Measurements from ENCODE around the gene MYBPH. TPM values are rescaled to one million over a fixed set of nuclear protein-coding genes. Genes with fewer than 3 reads are reported as not detected.
A peak's percentile ranks its signal among the peaks of the same experiment; 100 is the strongest.

Gene MYBPH
- total and polyA plus RNA-seq, 2 donors: 0.99 to 1.7 TPM

GRCh38 chr1:203215573-203215972 is 39.9 kb upstream of the MYBPH start:
- Histone ChIP-seq H3K27ac (ENCODE audit: low read depth in 1 of 2, low read length in 1 of 2) (no peak overlapping the region), H3K36me3 (ENCODE audit: control insufficient read depth in 2 of 2, insufficient read depth in 2 of 2, low read length in 1 of 2) (no peaks in the 10 kb centered on the region), H3K9me3 (ENCODE audit: control insufficient read depth in 2 of 2, insufficient read depth in 1 of 2, low read length in 1 of 2) (no peaks in the 10 kb centered on the region), H3K4me1 (ENCODE audit: control insufficient read depth in 2 of 2, insufficient read depth in 2 of 2, low read length in 2 of 2) (peaks cover 11 to 15% of the 10 kb centered on the region in 2 donors), H3K4me3 (ENCODE audit: low read length in 2 of 2) (no peak overlapping the region), H3K27me3 (ENCODE audit: control insufficient read depth in 2 of 2, insufficient read depth in 1 of 2, low read length in 1 of 2) (peaks cover 0 to 27% of the 10 kb centered on the region in 2 donors)
- WGBS: 23% methylated on average over 9 of the region's 9 CpGs
- DNase-seq (ENCODE audit: low read depth in 6 of 9, low spot score in 9 of 9): peak in 1 of 9 donors; percentile 47

- H3K9me3 ChIP-seq (ENCODE audit: control insufficient read depth in 2 of 2, insufficient read depth in 1 of 2, low read length in 1 of 2): no peaks in the 10 kb centered on the region
- 75% methylated on average over 7 of the region's 7 CpGs for WGBS
- H3K27ac ChIP-seq (ENCODE audit: low read depth in 1 of 2, low read length in 1 of 2): no peak overlapping the region
- H3K4me1 ChIP-seq (ENCODE audit: control insufficient read depth in 2 of 2, insufficient read depth in 2 of 2, low read length in 2 of 2): peaks cover 11 to 15% of the 10 kb centered on the region in 2 donors
- H3K36me3 ChIP-seq (ENCODE audit: control insufficient read depth in 2 of 2, insufficient read depth in 2 of 2, low read length in 1 of 2): no peaks in the 10 kb centered on the region
- DNase-seq (ENCODE audit: low read depth in 6 of 9, low spot score in 9 of 9): no peak
- no peak overlapping the region for H3K4me3 ChIP-seq (ENCODE audit: low read length in 2 of 2)
- peaks cover 0 to 26% of the 10 kb centered on the region in 2 donors for H3K27me3 ChIP-seq (ENCODE audit: control insufficient read depth in 2 of 2, insufficient read depth in 1 of 2, low read length in 1 of 2)
These were observed 39.2 kb upstream of the MYBPH start for GRCh38 chr1:203214871-203215270.

GRCh38 chr1:203213126-203213525 is 37.5 kb upstream of the MYBPH start:
- no peak overlapping the region for H3K4me3 ChIP-seq (ENCODE audit: low read length in 2 of 2)
- peaks cover 11 to 15% of the 10 kb centered on the region in 2 donors for H3K4me1 ChIP-seq (ENCODE audit: control insufficient read depth in 2 of 2, insufficient read depth in 2 of 2, low read length in 2 of 2)
- no peaks in the 10 kb centered on the region for H3K9me3 ChIP-seq (ENCODE audit: control insufficient read depth in 2 of 2, insufficient read depth in 1 of 2, low read length in 1 of 2)
- H3K27me3 ChIP-seq (ENCODE audit: control insufficient read depth in 2 of 2, insufficient read depth in 1 of 2, low read length in 1 of 2): peaks cover 0 to 17% of the 10 kb centered on the region in 2 donors
- no peak for DNase-seq (ENCODE audit: low read depth in 6 of 9, low spot score in 9 of 9)
- H3K27ac ChIP-seq (ENCODE audit: low read depth in 1 of 2, low read length in 1 of 2): no peak overlapping the region
- H3K36me3 ChIP-seq (ENCODE audit: control insufficient read depth in 2 of 2, insufficient read depth in 2 of 2, low read length in 1 of 2): no peaks in the 10 kb centered on the region
- WGBS: 88% methylated on average over 6 of the region's 6 CpGs

DNA sequence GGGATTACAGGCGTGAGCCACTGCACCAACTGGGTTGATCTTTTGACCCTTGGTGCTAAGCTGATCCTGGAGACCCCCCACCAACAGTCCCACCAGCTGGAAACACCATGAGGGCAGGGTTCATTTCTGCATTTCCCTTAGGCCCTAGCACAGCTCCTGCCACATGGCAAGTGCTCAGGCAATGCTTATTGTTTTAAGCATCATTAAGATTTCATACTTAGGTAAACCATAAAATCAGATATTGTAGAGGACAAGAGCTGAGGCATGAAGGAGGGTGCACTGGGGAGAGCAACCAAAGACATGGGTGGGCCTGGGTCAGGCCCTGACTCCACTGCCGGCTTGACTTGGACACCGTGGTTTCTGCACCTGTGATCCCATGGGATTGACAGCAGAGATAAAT is 36.2 kb upstream of the MYBPH start:
- Histone ChIP-seq H3K27me3 (ENCODE audit: control insufficient read depth in 2 of 2, insufficient read depth in 1 of 2, low read length in 1 of 2) (peaks cover 0 to 6% of the 10 kb centered on the region in 2 donors), H3K27ac (ENCODE audit: low read depth in 1 of 2, low read length in 1 of 2) (no peak overlapping the region), H3K9me3 (ENCODE audit: control insufficient read depth in 2 of 2, insufficient read depth in 1 of 2, low read length in 1 of 2) (no peaks in the 10 kb centered on the region), H3K4me1 (ENCODE audit: control insufficient read depth in 2 of 2, insufficient read depth in 2 of 2, low read length in 2 of 2) (peaks cover 11 to 15% of the 10 kb centered on the region in 2 donors), H3K36me3 (ENCODE audit: control insufficient read depth in 2 of 2, insufficient read depth in 2 of 2, low read length in 1 of 2) (no peaks in the 10 kb centered on the region), H3K4me3 (ENCODE audit: low read length in 2 of 2) (no peak overlapping the region)
- DNase-seq (ENCODE audit: low read depth in 6 of 9, low spot score in 9 of 9): no peak
- 96% methylated on average over 3 of the region's 3 CpGs for WGBS

GRCh38 chr1:203210988-203211387 is 35.4 kb upstream of the MYBPH start:
- no peak for DNase-seq (ENCODE audit: low read depth in 6 of 9, low spot score in 9 of 9)
- Histone ChIP-seq H3K27me3 (ENCODE audit: control insufficient read depth in 2 of 2, insufficient read depth in 1 of 2, low read length in 1 of 2) (no peaks in the 10 kb centered on the region), H3K4me3 (ENCODE audit: low read length in 2 of 2) (no peak overlapping the region), H3K36me3 (ENCODE audit: control insufficient read depth in 2 of 2, insufficient read depth in 2 of 2, low read length in 1 of 2) (no peaks in the 10 kb centered on the region), H3K27ac (ENCODE audit: low read depth in 1 of 2, low read length in 1 of 2) (no peak overlapping the region), H3K4me1 (ENCODE audit: control insufficient read depth in 2 of 2, insufficient read depth in 2 of 2, low read length in 2 of 2) (peaks cover 11 to 13% of the 10 kb centered on the region in 2 donors), H3K9me3 (ENCODE audit: control insufficient read depth in 2 of 2, insufficient read depth in 1 of 2, low read length in 1 of 2) (no peaks in the 10 kb centered on the region)

DNA sequence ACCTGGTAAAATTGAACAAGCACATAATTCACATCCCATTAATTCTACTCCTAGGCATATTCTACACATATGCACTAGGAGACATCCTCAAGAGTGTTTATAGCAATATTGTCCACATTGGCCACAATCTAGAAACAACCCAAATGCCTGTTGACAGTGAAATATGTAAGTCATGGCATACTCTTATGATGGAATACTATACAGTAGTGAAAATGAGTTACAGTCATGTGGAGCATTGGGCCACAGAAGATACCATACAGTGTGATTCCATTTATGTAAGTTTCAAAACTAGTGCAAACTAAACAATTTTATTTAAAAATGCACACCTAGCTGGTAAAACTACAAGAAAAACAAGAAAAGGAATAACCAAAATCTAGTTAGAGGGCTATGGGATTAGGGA is 34.7 kb upstream of the MYBPH start:
- no peaks in the 10 kb centered on the region for H3K27me3 ChIP-seq (ENCODE audit: control insufficient read depth in 2 of 2, insufficient read depth in 1 of 2, low read length in 1 of 2)
- no peak for DNase-seq (ENCODE audit: low read depth in 6 of 9, low spot score in 9 of 9)
- peaks cover 4 to 7% of the 10 kb centered on the region in 2 donors for H3K4me1 ChIP-seq (ENCODE audit: control insufficient read depth in 2 of 2, insufficient read depth in 2 of 2, low read length in 2 of 2)
- H3K9me3 ChIP-seq (ENCODE audit: control insufficient read depth in 2 of 2, insufficient read depth in 1 of 2, low read length in 1 of 2): no peaks in the 10 kb centered on the region
- no peaks in the 10 kb centered on the region for H3K36me3 ChIP-seq (ENCODE audit: control insufficient read depth in 2 of 2, insufficient read depth in 2 of 2, low read length in 1 of 2)
- H3K4me3 ChIP-seq (ENCODE audit: low read length in 2 of 2): no peak overlapping the region
- no peak overlapping the region for H3K27ac ChIP-seq (ENCODE audit: low read depth in 1 of 2, low read length in 1 of 2)

GRCh38 chr1:203208181-203208580 is 32.6 kb upstream of the MYBPH start:
- Histone ChIP-seq H3K4me1 (ENCODE audit: control insufficient read depth in 2 of 2, insufficient read depth in 2 of 2, low read length in 2 of 2) (no peaks in the 10 kb centered on the region), H3K36me3 (ENCODE audit: control insufficient read depth in 2 of 2, insufficient read depth in 2 of 2, low read length in 1 of 2) (no peaks in the 10 kb centered on the region), H3K27ac (ENCODE audit: low read depth in 1 of 2, low read length in 1 of 2) (no peak overlapping the region), H3K4me3 (ENCODE audit: low read length in 2 of 2) (no peak overlapping the region), H3K9me3 (ENCODE audit: control insufficient read depth in 2 of 2, insufficient read depth in 1 of 2, low read length in 1 of 2) (no peaks in the 10 kb centered on the region), H3K27me3 (ENCODE audit: control insufficient read depth in 2 of 2, insufficient read depth in 1 of 2, low read length in 1 of 2) (no peaks in the 10 kb centered on the region)
- WGBS: 97% methylated on average over 1 of the region's 1 CpG
- DNase-seq (ENCODE audit: low read depth in 6 of 9, low spot score in 9 of 9): no peak

DNA sequence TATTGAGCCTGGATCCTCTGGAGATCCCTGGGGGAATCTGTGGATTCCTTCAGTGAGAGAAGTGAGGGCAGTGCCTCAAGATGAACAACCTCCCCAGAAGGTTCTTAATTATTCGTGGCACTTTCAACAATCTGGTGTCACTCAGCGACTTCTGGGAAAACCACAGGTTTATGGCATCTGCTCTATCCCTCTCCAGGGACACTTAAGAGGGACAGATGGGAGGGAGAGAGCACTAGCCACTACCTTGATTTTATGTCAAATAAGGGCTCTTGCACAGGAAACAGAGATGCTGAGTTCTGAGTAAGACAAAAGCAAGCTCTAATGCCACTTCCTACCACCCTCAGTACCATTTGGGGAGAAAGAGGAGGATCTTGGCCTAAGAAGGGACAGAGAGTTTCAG is 32.1 kb upstream of the MYBPH start:
- H3K27me3 ChIP-seq (ENCODE audit: control insufficient read depth in 2 of 2, insufficient read depth in 1 of 2, low read length in 1 of 2): no peaks in the 10 kb centered on the region
- no peaks in the 10 kb centered on the region for H3K9me3 ChIP-seq (ENCODE audit: control insufficient read depth in 2 of 2, insufficient read depth in 1 of 2, low read length in 1 of 2)
- H3K4me1 ChIP-seq (ENCODE audit: control insufficient read depth in 2 of 2, insufficient read depth in 2 of 2, low read length in 2 of 2): no peaks in the 10 kb centered on the region
- H3K27ac ChIP-seq (ENCODE audit: low read depth in 1 of 2, low read length in 1 of 2): no peak overlapping the region
- no peak for DNase-seq (ENCODE audit: low read depth in 6 of 9, low spot score in 9 of 9)
- no peak overlapping the region for H3K4me3 ChIP-seq (ENCODE audit: low read length in 2 of 2)
- WGBS: 67% methylated on average over 2 of the region's 2 CpGs
- no peaks in the 10 kb centered on the region for H3K36me3 ChIP-seq (ENCODE audit: control insufficient read depth in 2 of 2, insufficient read depth in 2 of 2, low read length in 1 of 2)

GRCh38 chr1:203206129-203206687 is 30.6 kb upstream of the MYBPH start:
- Histone ChIP-seq H3K4me1 (ENCODE audit: control insufficient read depth in 2 of 2, insufficient read depth in 2 of 2, low read length in 2 of 2) (no peaks in the 10 kb centered on the region), H3K27me3 (ENCODE audit: control insufficient read depth in 2 of 2, insufficient read depth in 1 of 2, low read length in 1 of 2) (peaks cover 0 to 2% of the 10 kb centered on the region in 2 donors), H3K9me3 (ENCODE audit: control insufficient read depth in 2 of 2, insufficient read depth in 1 of 2, low read length in 1 of 2) (no peaks in the 10 kb centered on the region), H3K36me3 (ENCODE audit: control insufficient read depth in 2 of 2, insufficient read depth in 2 of 2, low read length in 1 of 2) (no peaks in the 10 kb centered on the region), H3K4me3 (ENCODE audit: low read length in 2 of 2) (no peak overlapping the region), H3K27ac (ENCODE audit: low read depth in 1 of 2, low read length in 1 of 2) (no peak overlapping the region)
- DNase-seq (ENCODE audit: low read depth in 6 of 9, low spot score in 9 of 9): no peak
- 92% methylated on average over 5 of the region's 5 CpGs for WGBS

DNA sequence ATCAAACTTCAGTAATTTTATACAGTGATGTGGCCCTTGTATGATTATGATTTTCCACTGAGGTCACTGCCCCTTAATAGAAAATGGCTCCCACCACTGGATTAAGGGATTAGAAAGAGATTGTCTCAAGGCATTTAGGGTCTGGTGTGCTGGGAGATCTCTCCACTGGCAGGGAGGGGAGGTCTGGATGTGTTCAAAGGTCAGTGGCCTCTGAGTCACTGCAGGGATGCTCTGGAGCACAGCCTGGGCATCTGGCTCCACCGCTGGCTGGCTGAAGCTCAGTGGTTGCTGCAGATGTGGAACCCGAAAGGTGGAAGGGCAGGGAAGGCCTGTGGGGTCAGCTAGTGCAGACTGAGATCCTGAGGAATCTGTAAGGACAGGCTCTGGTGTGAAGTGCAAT is 29.1 kb upstream of the MYBPH start:
- WGBS: 98% methylated on average over 2 of the region's 2 CpGs
- DNase-seq (ENCODE audit: low read depth in 6 of 9, low spot score in 9 of 9): no peak
- H3K27ac ChIP-seq (ENCODE audit: low read depth in 1 of 2, low read length in 1 of 2): no peak overlapping the region
- H3K36me3 ChIP-seq (ENCODE audit: control insufficient read depth in 2 of 2, insufficient read depth in 2 of 2, low read length in 1 of 2): no peaks in the 10 kb centered on the region
- no peaks in the 10 kb centered on the region for H3K9me3 ChIP-seq (ENCODE audit: control insufficient read depth in 2 of 2, insufficient read depth in 1 of 2, low read length in 1 of 2)
- no peak overlapping the region for H3K4me3 ChIP-seq (ENCODE audit: low read length in 2 of 2)
- H3K27me3 ChIP-seq (ENCODE audit: control insufficient read depth in 2 of 2, insufficient read depth in 1 of 2, low read length in 1 of 2): peaks cover 0 to 4% of the 10 kb centered on the region in 2 donors
- H3K4me1 ChIP-seq (ENCODE audit: control insufficient read depth in 2 of 2, insufficient read depth in 2 of 2, low read length in 2 of 2): no peaks in the 10 kb centered on the region
